Endometrial microvascular endothelial cells (primary cell): ENCODE measurements around the gene ALOX12B. TPM values are rescaled to one million over a fixed set of nuclear protein-coding genes. Genes with fewer than 3 reads are reported as not detected.

Source experiments
- in situ Hi-C: cut with HindIII; loops from 2 replicates; pipeline ENCODE4 v1.10.0; 2017; ENCODE audit warnings: low sequenced_read_pairs, low pct_unique_long_range_greater_than_20kb; ENCODE audit errors: inconsistent ontology term
- total RNA-seq: library from RNA; depleted of rRNA; stranded (reverse); fragments of >200 nt; gene quantifications from one replicate; pipeline ENCODE4 v1.2.3, GENCODE V29; 2015; ENCODE audit errors: inconsistent ontology term

Gene ALOX12B
- total RNA-seq, 1 donor from 2014 or later: not detected

- in situ Hi-C loops: loop anchor here (10.0 kb wide), 1 partner anchor 61 kb away; the partner anchor contains the start of gene ALOXE3
Observed at GRCh38 chr17:8053600-8053999, 33.9 kb downstream of the ALOX12B start.

GRCh38 chr17:8052256-8053252 is 35.0 kb downstream of the ALOX12B start:
- in situ Hi-C loops: loop anchor here (10.0 kb wide), 1 partner anchor 62 kb away; the partner anchor contains the start of gene ALOXE3

DNA sequence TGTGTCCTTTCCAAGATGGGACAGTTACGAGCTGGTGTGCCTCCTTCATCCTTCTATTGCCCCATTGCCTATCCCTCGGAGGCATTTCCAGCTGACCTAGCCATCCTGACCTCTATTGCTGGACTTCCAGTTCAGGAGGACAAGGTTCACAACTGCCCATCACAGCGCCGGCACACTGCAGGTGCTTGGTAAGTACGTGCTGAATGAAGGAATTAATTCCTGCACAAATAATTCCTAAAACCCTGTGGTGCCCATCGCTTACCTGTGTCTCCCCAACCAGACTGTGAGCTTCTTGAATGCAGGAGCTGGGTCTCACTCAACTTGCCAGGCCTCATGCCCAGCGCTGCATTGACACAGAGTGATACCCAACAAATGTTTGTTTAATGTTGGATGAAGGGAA is 35.7 kb downstream of the ALOX12B start:
- in situ Hi-C loops: loop anchor here (10.0 kb wide), 1 partner anchor 63 kb away; the partner anchor contains the start of gene ALOXE3

DNA sequence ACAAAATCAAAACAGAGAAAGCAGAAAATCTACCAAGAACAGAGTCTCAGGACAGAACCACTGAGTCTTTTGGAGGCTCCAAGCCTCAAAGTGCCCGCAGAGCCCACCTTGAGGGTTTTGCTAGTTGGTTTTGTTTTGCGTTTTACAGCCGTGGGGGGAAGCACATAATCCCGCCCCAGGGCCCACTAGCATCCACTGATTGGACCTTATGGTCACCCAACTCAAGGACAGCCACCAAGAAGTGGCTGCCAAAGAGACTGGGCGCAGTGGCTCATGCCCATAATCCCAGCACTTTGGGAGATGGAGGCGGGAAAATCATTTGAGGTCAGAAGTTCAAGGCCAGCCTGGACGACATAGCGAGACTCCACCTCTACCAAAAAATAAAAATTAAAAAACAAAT is 38.8 kb downstream of the ALOX12B start:
- in situ Hi-C loops: no loop called here

- in situ Hi-C loops: no loop called here
Observed at GRCh38 chr17:8048236-8048635, 39.3 kb downstream of the ALOX12B start.

DNA sequence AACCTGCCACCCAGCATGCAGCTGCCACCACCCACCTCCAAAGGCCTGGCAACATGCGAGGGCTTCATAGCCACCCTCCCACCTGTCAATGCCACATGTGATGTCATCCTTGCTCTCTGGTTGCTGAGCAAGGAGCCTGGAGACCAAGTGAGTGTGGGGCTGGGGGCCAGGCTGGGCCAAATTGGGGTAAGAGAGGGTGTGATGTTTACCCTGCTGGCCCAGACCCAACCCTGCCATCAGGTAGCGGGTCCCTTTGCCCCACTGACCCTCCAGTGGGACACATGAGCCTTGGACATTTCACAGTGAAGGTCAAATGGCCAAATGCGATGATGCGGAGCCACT is 39.8 kb downstream of the ALOX12B start:
- in situ Hi-C loops: no loop called here

- in situ Hi-C loops: no loop called here
Observed at GRCh38 chr17:8046929-8047768, 40.4 kb downstream of the ALOX12B start.

GRCh38 chr17:8046306-8046928 is 41.1 kb downstream of the ALOX12B start:
- in situ Hi-C loops: no loop called here

GRCh38 chr17:8044819-8045810 is 42.4 kb downstream of the ALOX12B start:
- in situ Hi-C loops: no loop called here

DNA sequence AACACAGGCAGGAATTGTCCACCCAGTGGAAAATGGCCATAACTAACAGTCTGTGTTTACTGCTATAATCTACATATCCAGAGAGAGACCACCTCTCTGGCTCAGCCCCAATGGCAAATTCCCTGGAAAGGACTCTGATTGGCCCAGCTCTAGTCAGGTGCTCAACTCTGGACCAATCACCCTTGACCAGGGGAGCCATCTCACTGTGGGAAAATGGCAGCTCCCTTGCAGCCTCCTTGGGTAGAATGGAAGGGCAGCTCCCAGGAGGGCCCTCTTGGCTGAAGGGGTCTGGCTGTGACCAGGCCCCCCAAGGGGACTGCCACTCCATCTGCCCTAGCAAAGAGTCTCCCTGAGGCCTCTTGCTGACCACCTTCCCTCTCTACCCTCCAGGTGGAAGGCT is 45.5 kb downstream of the ALOX12B start:
- in situ Hi-C loops: no loop called here

DNA sequence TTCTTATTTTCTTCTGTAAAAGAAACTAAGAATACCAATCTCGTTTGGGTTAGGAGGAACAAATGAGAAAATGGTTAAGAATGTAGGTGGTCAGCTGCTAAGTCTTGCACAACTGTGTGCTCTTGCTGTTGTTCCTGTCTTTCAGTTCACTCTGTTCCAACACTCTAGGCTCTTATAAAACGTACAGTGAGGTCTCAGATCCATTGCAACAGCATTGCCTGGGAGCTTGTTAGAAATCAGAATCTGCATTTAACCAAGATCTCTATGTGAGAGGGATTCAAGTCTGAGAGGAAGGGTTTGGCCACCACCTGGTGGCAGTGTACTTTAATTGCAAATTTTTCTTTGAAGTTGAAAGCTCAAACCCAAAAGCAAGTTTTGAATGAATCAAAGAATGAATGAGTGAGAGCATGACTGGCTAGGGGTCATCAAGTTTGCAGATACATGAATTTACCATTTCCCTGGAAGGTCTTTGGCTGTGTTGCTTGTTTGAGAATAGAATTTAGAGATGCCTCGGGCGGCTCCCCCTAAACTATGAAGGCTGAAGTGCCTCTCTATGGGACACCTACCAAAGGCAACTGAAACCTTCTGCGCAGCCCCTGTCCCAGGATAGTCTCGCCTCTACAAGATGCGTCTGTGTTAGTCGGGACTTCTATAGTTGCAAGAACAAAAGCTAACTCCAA is 46.1 kb downstream of the ALOX12B start:
- in situ Hi-C loops: no loop called here

GRCh38 chr17:8039611-8040168 is 47.8 kb downstream of the ALOX12B start:
- in situ Hi-C loops: no loop called here

GRCh38 chr17:8038954-8039610 is 48.4 kb downstream of the ALOX12B start, which contains the start of gene ALOX15B:
TSS of gene ALOX15B (plus strand) at chr17:8039059. CDS start at chr17:8039156, 97 bp downstream.
- in situ Hi-C loops: no loop called here

- in situ Hi-C loops: no loop called here
Observed at GRCh38 chr17:8032442-8032841, 55.1 kb downstream of the ALOX12B start.

DNA sequence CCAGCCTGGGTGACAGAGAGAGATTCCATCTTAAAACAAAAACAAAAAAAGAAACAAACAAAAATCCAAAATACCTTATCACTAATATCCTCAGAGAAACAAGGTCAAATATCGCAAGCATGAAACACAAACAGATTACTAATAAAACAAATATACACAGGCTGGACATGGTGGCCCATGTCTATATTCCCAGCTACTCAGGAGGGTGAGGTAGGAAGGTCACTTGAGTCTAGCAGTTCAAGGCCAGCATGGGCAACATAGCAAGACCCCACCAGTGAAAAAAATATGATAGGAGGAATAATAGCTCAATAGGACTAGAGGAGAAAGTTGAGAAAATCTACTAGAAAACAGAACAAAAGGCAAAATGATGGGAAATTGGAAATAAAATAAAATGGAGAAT is 55.6 kb downstream of the ALOX12B start:
- in situ Hi-C loops: no loop called here

- in situ Hi-C loops: no loop called here
Observed at GRCh38 chr17:8031261-8031661, 56.3 kb downstream of the ALOX12B start.

- in situ Hi-C loops: no loop called here
Observed at GRCh38 chr17:8029121-8029520, 58.4 kb downstream of the ALOX12B start.
